Loucy (cell line): Measurements from ENCODE around the gene NFKBIB.

Experiments
- H2AFZ ChIP-seq: fragments of 200-600 bp; sonication (generic); 2 replicates; pipeline ENCODE4 v1.6.0; 2016; ENCODE audit warnings: antibody characterized with exemption, mild to moderate bottlenecking, low read length, moderate library complexity
- H3F3A ChIP-seq: fragments of 200-600 bp; 2 replicates; pipeline ENCODE4 v1.6.0; 2016; ENCODE audit warnings: antibody characterized with exemption, low read depth, mild to moderate bottlenecking
- H3K27me3 ChIP-seq: fragments of 200-600 bp; sonication (generic); 2 replicates; pipeline ENCODE4 v1.6.1; 2014; ENCODE audit warnings: low read length, mild to moderate bottlenecking; ENCODE audit not compliant: insufficient read depth, poor library complexity, severe bottlenecking
- H3K36me3 ChIP-seq: fragments of 200-600 bp; sonication (generic); 2 replicates; pipeline ENCODE4 v1.6.1; 2016; ENCODE audit warnings: low read length; ENCODE audit not compliant: insufficient read depth
- H3K4me1 ChIP-seq: fragments of 200-600 bp; sonication (generic); 2 replicates; pipeline ENCODE4 v1.5.1; 2014; ENCODE audit warnings: low read length, mild to moderate bottlenecking; ENCODE audit not compliant: insufficient read depth, poor library complexity, severe bottlenecking
- H3K4me2 ChIP-seq: fragments of 200-600 bp; sonication (generic); 2 replicates; pipeline ENCODE4 v1.6.0; 2014; ENCODE audit warnings: antibody characterized with exemption, low read length, low read depth, mild to moderate bottlenecking; ENCODE audit not compliant: poor library complexity, severe bottlenecking
- H3K4me3 ChIP-seq: fragments of 200-600 bp; sonication (generic); 2 replicates; pipeline ENCODE4 v1.5.1; 2014; ENCODE audit warnings: low read length, mild to moderate bottlenecking, mixed read lengths; ENCODE audit not compliant: poor library complexity, severe bottlenecking
- H3K79me2 ChIP-seq: fragments of 200-600 bp; sonication (generic); 2 replicates; pipeline ENCODE4 v1.6.1; 2014; ENCODE audit warnings: low read length; ENCODE audit not compliant: insufficient read depth
- H3K9ac ChIP-seq: fragments of 200-600 bp; sonication (generic); 2 replicates; pipeline ENCODE4 v1.6.0; 2014; ENCODE audit warnings: mild to moderate bottlenecking, low read depth, low read length, moderate library complexity; ENCODE audit not compliant: poor library complexity, severe bottlenecking
- H3K9me2 ChIP-seq: fragments of 200-600 bp; sonication (generic); replicated peaks from 2 replicates; pipeline ENCODE4 v1.6.1; 2016; ENCODE audit warnings: low read depth, low read length, mixed read lengths
- H3K9me3 ChIP-seq: fragments of 200-600 bp; sonication (generic); 2 replicates; pipeline ENCODE4 v1.6.1; 2014; ENCODE audit warnings: mild to moderate bottlenecking, antibody characterized with exemption, low read length, low read depth; ENCODE audit not compliant: insufficient read depth
- H4K20me1 ChIP-seq: fragments of 200-600 bp; sonication (generic); 2 replicates; pipeline ENCODE4 v1.6.0; 2014; ENCODE audit warnings: antibody characterized with exemption, low read length, mild to moderate bottlenecking; ENCODE audit not compliant: insufficient read depth, poor library complexity, severe bottlenecking
- CTCF ChIP-seq: fragments of 200-600 bp; sonication (generic); conservative IDR thresholded peaks from 2 replicates; pipeline ENCODE4 v1.5.1; 2014; ENCODE audit warnings: mild to moderate bottlenecking, antibody characterized with exemption, low read length
- EZH2phosphoT487 ChIP-seq: fragments of 200-600 bp; IDR thresholded peaks from 2 replicates; pipeline ENCODE4 v1.6.1; 2018; ENCODE audit warnings: antibody characterized with exemption, mild to moderate bottlenecking, moderate library complexity, borderline replicate concordance

Gene NFKBIB

GRCh38 chr19:38952395-38953165 lies 52.8 kb downstream of the NFKBIB start:
- no peaks in the 10 kb centered on the region for H3F3A ChIP-seq
- peak overlapping the region; percentile 57; the same call in 1 of the 2 replicates for H2AFZ ChIP-seq
- no peaks in the 10 kb centered on the region for H4K20me1 ChIP-seq
- no peak overlapping the region for H3K4me2 ChIP-seq
- no peaks in the 10 kb centered on the region for H3K79me2 ChIP-seq
- no peak overlapping the region for H3K4me3 ChIP-seq
- H3K9me3 ChIP-seq, result no peaks in the 10 kb centered on the region
- no peaks in the 10 kb centered on the region for H3K4me1 ChIP-seq
- H3K36me3 ChIP-seq, result no peaks in the 10 kb centered on the region
- H3K27me3 ChIP-seq, result no peaks in the 10 kb centered on the region
- no peaks in the 10 kb centered on the region for H3K9me2 ChIP-seq
- TF ChIP-seq CTCF, result peak; percentile 70
- TF ChIP-seq EZH2phosphoT487, result no peak
- no peak overlapping the region for H3K9ac ChIP-seq

- no peaks in the 10 kb centered on the region for H3K79me2 ChIP-seq
- no peaks in the 10 kb centered on the region for H4K20me1 ChIP-seq
- no peak overlapping the region for H3K4me3 ChIP-seq
- no peaks in the 10 kb centered on the region for H3F3A ChIP-seq
- no peak overlapping the region for H3K4me2 ChIP-seq
- no peaks in the 10 kb centered on the region for H3K9me3 ChIP-seq
- no peaks in the 10 kb centered on the region for H3K36me3 ChIP-seq
- TF ChIP-seq EZH2phosphoT487, result no peak
- TF ChIP-seq CTCF, result no peak
- no peaks in the 10 kb centered on the region for H3K9me2 ChIP-seq
- H3K9ac ChIP-seq, result no peak overlapping the region
- H2AFZ ChIP-seq, result no peak overlapping the region
- H3K4me1 ChIP-seq, result no peaks in the 10 kb centered on the region
- H3K27me3 ChIP-seq, result no peaks in the 10 kb centered on the region
Observed at GRCh38 chr19:38953677-38954076, 53.9 kb downstream of the NFKBIB start.

GRCh38 chr19:38956264-38956663 lies 56.5 kb downstream of the NFKBIB start:
- H3K27me3 ChIP-seq, result no peaks in the 10 kb centered on the region
- H3K9me2 ChIP-seq, result no peaks in the 10 kb centered on the region
- no peaks in the 10 kb centered on the region for H3K9me3 ChIP-seq
- H4K20me1 ChIP-seq, result no peaks in the 10 kb centered on the region
- no peaks in the 10 kb centered on the region for H3K36me3 ChIP-seq
- no peak for TF ChIP-seq CTCF
- no peak for TF ChIP-seq EZH2phosphoT487
- no peak overlapping the region for H3K4me2 ChIP-seq
- H3K4me3 ChIP-seq, result no peak overlapping the region
- H2AFZ ChIP-seq, result no peak overlapping the region
- no peaks in the 10 kb centered on the region for H3F3A ChIP-seq
- H3K4me1 ChIP-seq, result no peaks in the 10 kb centered on the region
- no peak overlapping the region for H3K9ac ChIP-seq
- H3K79me2 ChIP-seq, result no peaks in the 10 kb centered on the region
